ENCODE results near the gene MAPK8IP3.
"Not testable (repeated sequence)": the region's sequence is repeated elsewhere in the genome, so short reads cannot be mapped to it uniquely, and the experiment has no call there.

The MAPK8IP3 gene

DNA sequence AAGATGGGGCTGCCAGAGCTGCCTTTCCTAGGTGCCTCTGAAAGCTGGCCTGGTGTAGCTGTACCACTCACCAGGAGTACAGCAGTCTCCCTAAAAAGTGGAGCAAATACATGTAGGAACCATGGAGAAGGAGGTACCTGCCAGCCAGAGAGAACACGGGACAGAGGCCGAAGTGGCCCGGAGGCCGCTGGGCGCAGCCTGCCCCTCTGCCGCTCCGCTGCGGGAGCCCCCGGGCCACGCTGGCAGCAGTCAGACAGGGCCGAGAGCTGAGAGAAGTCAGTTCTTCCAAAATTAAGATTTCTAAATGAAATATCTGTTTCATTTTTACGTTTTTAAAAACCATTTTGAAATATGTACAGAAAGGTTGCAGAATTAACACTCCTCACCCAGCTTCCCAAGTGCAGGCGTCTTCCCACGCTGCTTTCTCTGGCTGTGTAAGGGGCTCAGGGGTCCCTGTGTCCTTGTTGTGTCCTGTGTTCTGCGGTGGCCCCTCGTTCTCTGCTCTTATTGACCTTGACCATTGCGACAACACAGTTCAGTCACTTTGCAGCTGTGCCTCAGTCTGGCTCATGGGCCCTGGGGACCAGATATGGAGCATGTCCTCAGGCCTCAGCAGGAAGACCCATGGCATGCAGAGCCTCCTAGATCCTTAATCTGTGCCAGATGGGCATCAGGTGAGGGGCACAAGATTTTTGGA lies 5.0 kb downstream of the MAPK8IP3 start:
- DNase-seq: no peak

- DNase-seq: peak in 1 of 14 donors; percentile 69
Measured at GRCh38 chr16:1712791-1713261, 6.8 kb downstream of the MAPK8IP3 start.

GRCh38 chr16:1713331-1713730 lies 7.3 kb downstream of the MAPK8IP3 start:
- peak in 1 of 14 donors; percentile 65 for DNase-seq

- DNase-seq: peak in 2 of 14 donors; percentile 16 to 58
Measured at GRCh38 chr16:1713933-1714332, 7.9 kb downstream of the MAPK8IP3 start.

GRCh38 chr16:1715220-1715619 lies 9.2 kb downstream of the MAPK8IP3 start:
- DNase-seq: peak in 1 of 14 donors; percentile 45

DNA sequence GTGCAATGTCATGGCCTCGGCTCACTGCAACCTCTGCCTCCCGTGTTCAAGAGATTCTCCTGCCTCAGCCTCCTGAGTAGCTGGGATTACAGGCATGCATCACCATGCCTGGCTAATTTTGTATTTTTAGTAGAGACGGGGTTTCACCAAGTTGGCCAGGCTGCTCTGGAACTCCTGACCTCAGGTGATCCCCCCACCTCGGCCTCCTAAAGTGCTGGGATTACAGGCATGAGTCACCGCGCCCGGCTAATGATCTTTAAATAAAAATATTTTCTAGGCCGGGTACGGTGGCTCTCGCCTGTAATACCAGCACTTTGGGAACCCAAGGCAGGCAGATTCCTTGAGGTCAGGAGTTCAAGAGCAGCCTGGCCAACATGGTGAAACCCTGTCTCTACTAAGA lies 12.2 kb downstream of the MAPK8IP3 start:
- not testable (repeated sequence) for DNase-seq

GRCh38 chr16:1719559-1720229 lies 13.7 kb downstream of the MAPK8IP3 start:
- not testable (repeated sequence) for DNase-seq

GRCh38 chr16:1721372-1721771 lies 15.4 kb downstream of the MAPK8IP3 start:
- DNase-seq: no peak

DNA sequence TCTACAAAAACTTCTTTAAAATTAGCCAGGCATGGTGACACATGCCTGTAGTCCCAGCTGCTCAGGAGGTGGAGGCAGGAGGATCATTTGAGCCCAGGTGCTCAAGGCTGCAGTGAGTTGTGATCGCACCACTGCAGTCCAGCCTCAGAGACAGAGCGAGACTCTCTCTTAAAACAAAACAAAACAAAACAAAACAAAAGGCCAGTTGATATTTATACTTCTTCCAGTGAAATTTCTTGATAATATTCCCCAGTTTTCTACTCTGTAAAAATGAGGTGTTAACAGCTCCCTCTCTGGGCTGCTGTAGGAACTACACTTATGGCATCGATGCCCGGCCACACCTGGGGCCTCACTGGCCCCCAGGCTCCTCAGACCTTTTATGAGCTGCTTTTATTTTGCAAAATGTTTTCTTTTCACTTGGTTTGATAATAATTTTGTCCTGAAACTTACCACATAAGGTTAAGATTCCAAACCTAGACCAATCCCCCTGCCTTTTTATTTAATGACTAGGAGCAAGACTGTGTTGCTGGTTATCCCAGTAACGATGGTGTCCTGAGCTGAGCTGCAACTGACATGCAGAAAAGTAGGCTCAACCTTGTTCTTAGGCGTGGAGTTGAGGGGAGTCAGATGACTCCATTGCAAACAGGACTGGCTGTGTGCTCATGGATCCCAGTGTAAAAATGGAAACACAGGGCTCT lies 17.6 kb downstream of the MAPK8IP3 start:
- peak in 6 of 14 donors; percentile 14 to 22 (median 18) for DNase-seq

DNA sequence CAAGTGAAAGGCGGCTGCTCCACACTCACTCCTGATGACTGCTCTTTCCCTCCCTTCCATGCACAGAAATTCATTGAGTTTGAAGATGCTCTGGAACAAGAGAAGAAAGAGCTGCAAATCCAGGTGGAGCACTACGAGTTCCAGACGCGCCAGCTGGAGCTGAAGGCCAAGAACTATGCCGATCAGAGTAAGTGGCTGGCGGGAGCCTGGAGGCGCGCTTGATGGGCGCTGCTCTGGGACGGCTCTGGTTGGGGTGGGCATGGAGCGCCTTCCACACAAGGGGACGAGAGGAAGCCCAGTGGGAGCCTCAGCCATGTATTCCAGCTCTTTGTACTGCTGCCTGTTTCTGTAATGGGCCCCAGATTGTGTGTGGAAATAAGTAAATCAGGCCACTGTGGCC lies 18.5 kb downstream of the MAPK8IP3 start:
- no peak for DNase-seq

- DNase-seq: no peak
Measured at GRCh38 chr16:1726661-1727502, 20.9 kb downstream of the MAPK8IP3 start.

DNA sequence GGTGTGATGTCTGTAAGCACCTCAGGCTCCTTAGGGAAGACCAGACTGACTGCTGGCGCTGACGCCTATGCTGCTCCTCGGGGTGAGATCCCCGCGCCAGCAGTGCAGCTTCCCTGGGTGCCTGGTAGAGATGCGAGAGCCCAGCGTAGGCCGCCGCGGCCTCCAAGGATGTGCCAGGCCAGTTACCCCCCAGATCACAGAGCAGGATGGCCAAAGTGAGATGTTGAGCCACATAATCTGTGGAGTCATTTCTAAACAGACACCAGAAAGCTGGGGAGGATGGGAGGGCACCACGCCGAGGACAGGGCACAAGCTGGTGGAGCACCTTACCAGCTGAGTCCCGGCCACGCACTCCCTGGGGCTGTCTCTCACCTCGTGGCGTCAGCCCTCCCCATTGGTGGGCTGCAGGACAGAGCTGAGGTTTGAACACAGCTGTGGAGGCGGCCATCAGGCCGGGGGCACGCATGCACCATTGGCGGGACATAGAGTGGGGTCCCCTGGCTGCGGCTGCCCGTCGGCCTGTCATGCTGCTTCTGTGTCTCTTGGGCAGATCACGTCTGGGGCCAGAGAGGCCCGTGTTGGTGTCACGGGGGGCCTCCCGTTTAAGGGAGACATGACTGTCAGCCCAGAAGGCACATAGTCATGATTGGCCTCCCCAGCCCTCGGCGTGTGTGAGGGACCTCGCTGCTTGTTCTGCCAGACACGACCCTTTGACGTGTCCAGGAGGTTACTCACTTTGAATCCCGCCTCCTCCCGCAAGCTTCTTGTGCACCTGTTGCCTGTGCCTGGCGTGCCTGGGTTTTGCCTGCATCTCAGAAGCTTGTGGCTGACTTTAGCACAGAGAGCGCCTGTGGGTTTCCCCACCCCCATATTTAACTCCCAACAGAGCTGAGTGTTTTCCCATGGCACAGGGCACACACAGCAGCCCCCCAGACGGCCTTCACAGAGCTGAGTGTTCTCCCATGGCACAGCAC lies 21.9 kb downstream of the MAPK8IP3 start:
- no peak for DNase-seq

- DNase-seq: no peak
Measured at GRCh38 chr16:1729026-1729425, 23.0 kb downstream of the MAPK8IP3 start.

DNA sequence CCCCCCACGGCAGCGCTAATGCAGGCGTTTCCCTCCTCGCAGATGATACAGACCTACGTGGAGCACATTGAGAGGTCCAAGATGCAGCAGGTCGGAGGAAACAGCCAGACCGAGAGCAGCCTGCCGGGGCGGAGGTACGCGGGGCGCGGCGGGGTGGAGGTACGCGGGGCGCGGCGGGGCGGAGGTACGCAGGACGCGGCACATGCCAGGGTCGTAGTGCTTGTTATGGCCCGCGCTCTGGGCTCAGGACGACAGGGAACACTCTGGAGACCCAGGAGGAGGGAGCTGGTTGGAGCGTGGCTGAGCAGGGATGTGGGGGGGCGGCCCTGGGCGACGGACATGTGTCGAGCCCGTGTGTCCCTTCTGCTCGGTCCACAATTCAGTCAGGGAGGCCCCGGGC lies 23.4 kb downstream of the MAPK8IP3 start:
- DNase-seq: no peak

- DNase-seq: no peak
Measured at GRCh38 chr16:1731073-1731472, 25.1 kb downstream of the MAPK8IP3 start.

- no peak for DNase-seq
Measured at GRCh38 chr16:1731603-1732002, 25.6 kb downstream of the MAPK8IP3 start.

GRCh38 chr16:1732071-1732470 lies 26.1 kb downstream of the MAPK8IP3 start:
- no peak for DNase-seq

DNA sequence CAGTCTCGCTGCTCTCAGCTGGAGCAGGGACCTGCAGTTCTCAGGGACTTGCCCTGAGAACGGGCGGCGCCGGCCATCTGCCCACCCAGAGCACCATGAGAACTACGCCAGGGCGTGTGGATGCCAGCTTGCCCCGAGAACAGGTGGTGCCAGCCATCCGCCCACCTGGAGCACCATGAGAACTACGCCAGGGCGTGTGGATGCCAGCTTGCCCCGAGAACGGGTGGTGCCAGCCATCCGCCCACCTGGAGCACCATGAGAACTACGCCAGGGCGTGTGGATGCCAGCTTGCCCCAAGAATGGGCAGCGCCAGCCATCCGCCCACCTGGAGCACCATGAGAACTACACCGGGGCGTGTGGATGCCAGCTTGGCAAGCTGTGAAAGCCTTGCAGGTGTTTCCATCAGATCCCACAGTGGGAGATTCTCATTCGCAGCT lies 26.6 kb downstream of the MAPK8IP3 start:
- DNase-seq: peak in 2 of 14 donors; percentile 44 to 94

- no peak for DNase-seq
Measured at GRCh38 chr16:1734123-1734522, 28.1 kb downstream of the MAPK8IP3 start.

DNA sequence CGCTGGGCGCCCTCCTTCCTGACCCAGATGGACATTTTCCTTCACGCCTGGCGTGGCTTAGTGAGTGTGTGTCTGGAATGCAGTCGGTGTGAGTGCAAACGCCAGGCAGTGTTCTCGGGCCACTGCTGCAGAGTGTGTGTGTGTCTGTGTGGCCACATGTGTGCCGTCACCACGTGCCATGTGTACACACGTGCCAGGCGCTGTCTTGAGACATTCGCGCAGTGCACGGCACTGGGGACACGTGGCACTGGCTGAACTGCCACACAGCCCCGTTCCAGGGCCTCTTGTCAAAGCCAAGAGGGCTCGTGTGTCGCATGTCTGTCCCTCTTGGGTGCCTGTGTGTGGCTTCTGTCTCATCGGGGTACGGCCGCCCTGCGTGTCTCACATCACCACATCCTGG lies 28.8 kb downstream of the MAPK8IP3 start:
- no peak for DNase-seq

GRCh38 chr16:1740234-1740633 lies 34.2 kb downstream of the MAPK8IP3 start:
- peak in 1 of 14 donors; percentile 17 for DNase-seq
